HepG2 (cell line): ENCODE measurements around the gene EAF1.

Experiments used
- AFF4 ChIP-seq: sonication (generic); formaldehyde crosslinking; IDR thresholded peaks from 2 replicates; pipeline ENCODE4 v1.4.0; 2020; ENCODE audit warnings: missing genetic modification reagents
- BCL3 ChIP-seq: sonication (generic); formaldehyde crosslinking; IDR thresholded peaks from 2 replicates; pipeline ENCODE4 v1.5.1; 2020; ENCODE audit warnings: mild to moderate bottlenecking, missing genetic modification reagents, moderate library complexity
- CTCF ChIP-seq: sonication (generic); formaldehyde crosslinking; IDR thresholded peaks from 2 replicates; pipeline ENCODE4 v1.5.0; 2020; ENCODE audit warnings: mild to moderate bottlenecking, missing genetic modification reagents, moderate library complexity
- MXD4 ChIP-seq: IDR thresholded peaks from 2 replicates; pipeline ENCODE4 v1.6.1; 2016; ENCODE audit warnings: mild to moderate bottlenecking, missing biosample characterization, missing genetic modification reagents
- THRA ChIP-seq: sonication (generic); formaldehyde crosslinking; IDR thresholded peaks from 2 replicates; pipeline ENCODE4 v1.4.0; 2020; ENCODE audit warnings: missing genetic modification reagents, borderline replicate concordance
- YEATS4 ChIP-seq: sonication (generic); formaldehyde crosslinking; IDR thresholded peaks from 2 replicates; pipeline ENCODE4 v1.4.0; 2020; ENCODE audit warnings: missing genetic modification reagents, borderline replicate concordance
- ZNF224 ChIP-seq: sonication (generic); formaldehyde crosslinking; IDR thresholded peaks from 2 replicates; pipeline ENCODE4 v1.5.0; 2020; ENCODE audit warnings: mild to moderate bottlenecking, missing genetic modification reagents
- ZNF563 ChIP-seq: sonication (generic); formaldehyde crosslinking; IDR thresholded peaks from 2 replicates; pipeline ENCODE4 v1.8.0; 2022; ENCODE audit warnings: mild to moderate bottlenecking, moderate library complexity, missing genetic modification reagents

- no peak for TF ChIP-seq CTCF
- TF ChIP-seq MXD4 (CRISPR knock-in tag) = no peak
- TF ChIP-seq THRA (CRISPR knock-in tag) = no peak
- no peak for TF ChIP-seq BCL3 (CRISPR knock-in tag)
- TF ChIP-seq YEATS4 (CRISPR knock-in tag) = no peak
- no peak for TF ChIP-seq AFF4
- no peak for TF ChIP-seq ZNF563 (CRISPR knock-in tag)
- TF ChIP-seq ZNF224 (CRISPR knock-in tag) = no peak
Measured at GRCh38 chr3:15385901-15386653, 41.3 kb upstream of the EAF1 start.
